Esophagus squamous epithelium (tissue), 4 donors: Measurements from ENCODE around the gene COL4A2.

Experiments used
- POLR2A ChIP-seq, 4 donors: fragments of 450-650 bp; IDR thresholded peaks; one replicate each; pipeline ENCODE4 v1.6.1; 2017; ENCODE audit warnings: antibody characterized with exemption in 4 of 4, mild to moderate bottlenecking in 4 of 4, moderate library complexity in 3 of 4
- TF ChIP-seq, protein P1 (sequence below), 6 experiments: fragments of 450-650 bp in 4 of 6; fragments of 200-600 bp in 2 of 6; sonication (generic) in 2 of 6; IDR thresholded peaks; one replicate each; pipeline ENCODE4 v1.5.1; 2016 to 2019; ENCODE audit warnings: antibody characterized with exemption in 6 of 6, mild to moderate bottlenecking in 4 of 6, moderate library complexity in 4 of 6

DNA sequence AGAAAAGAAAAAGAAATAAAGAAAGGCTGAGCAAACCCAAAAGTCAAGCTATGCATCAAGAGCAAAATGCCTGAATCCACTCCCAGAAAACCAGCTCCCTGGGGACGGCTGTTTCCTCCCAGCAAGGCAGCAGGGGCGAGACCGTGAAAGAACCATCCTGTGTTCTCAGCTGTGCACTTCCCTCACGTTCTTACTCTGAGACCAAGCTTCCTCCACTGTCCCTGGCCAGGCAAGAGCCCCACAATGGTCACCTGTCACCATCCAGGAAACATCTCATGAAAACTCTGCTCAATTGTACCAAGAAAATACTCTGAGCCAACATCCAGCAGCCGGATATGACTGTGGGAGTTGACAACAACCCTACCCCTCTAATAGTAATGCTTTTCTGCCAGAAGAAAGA is 231.5 kb downstream of the COL4A2 start:
- TF ChIP-seq, protein P1, sequence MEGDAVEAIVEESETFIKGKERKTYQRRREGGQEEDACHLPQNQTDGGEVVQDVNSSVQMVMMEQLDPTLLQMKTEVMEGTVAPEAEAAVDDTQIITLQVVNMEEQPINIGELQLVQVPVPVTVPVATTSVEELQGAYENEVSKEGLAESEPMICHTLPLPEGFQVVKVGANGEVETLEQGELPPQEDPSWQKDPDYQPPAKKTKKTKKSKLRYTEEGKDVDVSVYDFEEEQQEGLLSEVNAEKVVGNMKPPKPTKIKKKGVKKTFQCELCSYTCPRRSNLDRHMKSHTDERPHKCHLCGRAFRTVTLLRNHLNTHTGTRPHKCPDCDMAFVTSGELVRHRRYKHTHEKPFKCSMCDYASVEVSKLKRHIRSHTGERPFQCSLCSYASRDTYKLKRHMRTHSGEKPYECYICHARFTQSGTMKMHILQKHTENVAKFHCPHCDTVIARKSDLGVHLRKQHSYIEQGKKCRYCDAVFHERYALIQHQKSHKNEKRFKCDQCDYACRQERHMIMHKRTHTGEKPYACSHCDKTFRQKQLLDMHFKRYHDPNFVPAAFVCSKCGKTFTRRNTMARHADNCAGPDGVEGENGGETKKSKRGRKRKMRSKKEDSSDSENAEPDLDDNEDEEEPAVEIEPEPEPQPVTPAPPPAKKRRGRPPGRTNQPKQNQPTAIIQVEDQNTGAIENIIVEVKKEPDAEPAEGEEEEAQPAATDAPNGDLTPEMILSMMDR (IDR thresholded peaks at IDR 0.05), result no peak
- no peak for TF ChIP-seq POLR2A (IDR thresholded peaks at IDR 0.05)
